Lower leg skin (tissue), 4 donors: ENCODE data around the gene PLGLB1. TPM values are rescaled to one million over a fixed set of nuclear protein-coding genes. Genes with fewer than 3 reads are reported as not detected.
"Not testable (repeated sequence)": the region's sequence is repeated elsewhere in the genome, so short reads cannot be mapped to it uniquely, and the experiment has no call there.

Experiments
- DNase-seq, 2 donors: peaks; one replicate each; pipeline ENCODE4 v3.0.0-alpha.2; 2019; ENCODE audit warnings: low spot score in 2 of 2
- H3K4me3 ChIP-seq: fragments of 200-600 bp; sonication (generic); 2 replicates; pipeline ENCODE4 v1.5.1; 2017; ENCODE audit warnings: mild to moderate bottlenecking, low read depth; ENCODE audit not compliant: poor library complexity, severe bottlenecking
- WGBS, 2 donors: methylation state at CpG; one replicate each; pipeline ENCODE4 v1.1.5; 2018; 5-methylcytosine and 5-hydroxymethylcytosine counted together
- intact Hi-C: fragments of 100-400 bp; cut with DNase I; formaldehyde crosslinking; loops from one replicate; pipeline ENCODE4 v1.15.0; 2023; ENCODE audit warnings: low total_unique reads
- total RNA-seq, 4 donors: library from RNA; depleted of rRNA; stranded (reverse); fragments of >200 nt; gene quantifications; one replicate each; pipeline ENCODE4 v1.1.0, GENCODE V29; 2016

Gene PLGLB1
- total RNA-seq, 4 donors from 2014 or later = 0.46 to 9.4 (median 1.3) TPM

GRCh38 chr2:87014489-87015169 lies 7.0 kb downstream of the PLGLB1 start:
- DNase-seq, H3K4me3 ChIP-seq, intact Hi-C loops: not testable (repeated sequence)
- 80 to 90% methylated on average over 1 to 2 of the region's 9 CpGs for WGBS, 2 donors

GRCh38 chr2:87004398-87004797 lies 17.2 kb downstream of the PLGLB1 start:
- no CpG with 5 or more reads among the region's 2 CpGs for WGBS, 2 donors
- H3K4me3 ChIP-seq, intact Hi-C loops, DNase-seq: not testable (repeated sequence)

Other genes starting within 250 kb of the PLGLB1 start
- gene CD8A, start 230.9 kb downstream of the PLGLB1 start, total RNA-seq = 1 to 10 TPM in 1 of 4 donors, under 1 TPM in 3; 0.49 to 1.9 (median 0.87) TPM
- gene CD8B, start 160.0 kb downstream of the PLGLB1 start, total RNA-seq = 1 to 10 TPM in 2 of 4 donors, under 1 TPM in 1, not detected in 1; 0.76 to 2.4 (median 1.2) TPM
- 1 to 10 TPM in 1 of 4 donors, under 1 TPM in 2, not detected in 1; 0.19 to 1.1 (median 0.30) TPM for gene RGPD1, start 79.7 kb downstream of the PLGLB1 start, total RNA-seq